HUES6 (cell line): ENCODE measurements around the gene PPP2R3A.

Experiments
- H3K27ac ChIP-seq: 2 replicates; pipeline ENCODE4 v1.7.0; 2013; ENCODE audit warnings: low read depth, mild to moderate bottlenecking, low read length, inconsistent platforms
- H3K27me3 ChIP-seq: 2 replicates; pipeline ENCODE4 v1.6.1; 2013; ENCODE audit warnings: low read length; ENCODE audit not compliant: control insufficient read depth, insufficient read depth
- H3K36me3 ChIP-seq: 2 replicates; pipeline ENCODE4 v1.6.1; 2013; ENCODE audit warnings: low read length; ENCODE audit not compliant: control insufficient read depth, insufficient read depth
- H3K4me1 ChIP-seq: 2 replicates; pipeline ENCODE4 v1.6.1; 2013; ENCODE audit warnings: low read length; ENCODE audit not compliant: control insufficient read depth, insufficient read depth
- H3K4me3 ChIP-seq: 2 replicates; pipeline ENCODE4 v1.5.1; 2013; ENCODE audit warnings: low read depth, low read length
- H3K9ac ChIP-seq: one replicate; pipeline ENCODE4 v1.6.1; 2013; ENCODE audit warnings: mild to moderate bottlenecking, low read length
- H3K9me3 ChIP-seq: 2 replicates; pipeline ENCODE4 v1.6.1; 2013; ENCODE audit warnings: low read depth, low read length; ENCODE audit not compliant: control insufficient read depth, insufficient read depth

PPP2R3A gene

DNA sequence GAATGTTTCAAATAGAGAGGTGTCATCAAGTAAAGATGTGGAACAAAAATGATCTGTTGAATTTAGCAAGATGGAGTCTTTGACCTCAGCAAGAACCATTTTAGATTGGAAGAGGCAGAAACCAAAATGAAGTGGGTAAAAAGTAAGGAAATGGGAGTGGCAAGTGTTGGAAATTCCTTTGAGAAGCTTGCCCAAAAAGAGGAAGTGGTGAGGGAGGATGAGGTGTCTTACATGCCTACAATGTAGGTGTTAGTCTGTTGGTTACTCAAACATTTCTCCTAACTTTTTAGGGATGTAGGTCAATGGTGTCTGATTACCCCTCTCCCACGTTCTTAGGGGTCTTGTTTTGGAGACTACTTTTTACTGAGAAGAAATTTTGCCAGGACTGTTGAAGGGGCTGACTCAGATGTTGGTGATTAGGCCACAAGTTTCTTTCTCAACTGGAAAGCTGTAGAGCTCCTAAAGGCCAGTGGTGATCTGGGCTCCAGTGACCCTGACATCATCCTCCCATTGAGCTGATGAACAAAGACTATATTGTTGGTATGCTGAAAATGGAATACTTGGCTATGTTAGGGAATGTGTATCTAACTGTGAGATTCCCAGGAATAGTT, 5.1 kb downstream of the PPP2R3A start:
- no peak overlapping the region for H3K4me3 ChIP-seq
- no peak overlapping the region for H3K27ac ChIP-seq
- H3K36me3 ChIP-seq, result no peaks in the 10 kb centered on the region
- no peaks in the 10 kb centered on the region for H3K27me3 ChIP-seq
- no peak overlapping the region for H3K9ac ChIP-seq
- no peaks in the 10 kb centered on the region for H3K9me3 ChIP-seq
- H3K4me1 ChIP-seq, result peaks cover 44% of the 10 kb centered on the region

DNA sequence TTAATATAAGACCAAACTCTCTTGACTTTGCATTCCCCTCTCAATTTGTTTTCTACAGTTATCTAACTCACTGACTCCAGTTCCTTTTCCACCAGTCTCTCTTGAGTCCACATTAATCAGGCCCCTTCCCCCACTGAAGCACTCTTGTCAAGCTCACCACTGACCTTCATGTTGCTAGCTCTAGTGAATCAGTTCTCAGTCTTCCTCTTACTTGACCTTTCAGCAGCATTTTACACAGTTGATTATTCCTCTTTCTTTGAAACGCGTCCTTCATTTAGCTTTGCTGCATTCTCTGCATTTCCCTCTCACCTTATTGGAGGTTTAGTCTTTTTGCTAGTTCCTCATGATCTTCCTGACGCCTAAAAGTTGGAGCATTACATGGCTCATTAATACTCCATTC, 8.3 kb downstream of the PPP2R3A start:
- Histone ChIP-seq H3K27ac (no peak overlapping the region), H3K27me3 (no peaks in the 10 kb centered on the region), H3K36me3 (no peaks in the 10 kb centered on the region), H3K9ac (no peak overlapping the region), H3K4me3 (no peak overlapping the region), H3K9me3 (no peaks in the 10 kb centered on the region), H3K4me1 (peaks cover 29% of the 10 kb centered on the region)

DNA sequence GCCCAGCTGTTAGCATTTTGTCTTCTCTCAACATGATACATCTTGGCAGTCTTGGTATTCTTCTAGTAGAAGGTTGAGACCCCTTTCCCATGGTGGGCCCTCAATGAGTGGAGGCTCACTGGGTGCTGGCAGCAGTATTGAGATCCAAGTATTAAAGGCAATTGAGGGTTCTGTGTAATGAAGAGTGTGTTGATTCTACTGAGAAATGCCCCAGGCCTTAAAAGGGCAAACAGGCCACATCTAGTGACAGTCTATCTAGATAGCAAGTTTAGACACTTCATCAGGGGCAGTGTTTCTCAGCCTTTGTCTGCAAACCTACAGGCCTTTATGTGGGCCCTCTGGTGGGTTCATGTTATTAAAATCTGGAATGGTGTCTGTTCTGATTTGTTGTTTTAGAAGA, 9.5 kb downstream of the PPP2R3A start:
- peaks cover 29% of the 10 kb centered on the region for H3K4me1 ChIP-seq
- no peaks in the 10 kb centered on the region for H3K36me3 ChIP-seq
- H3K9ac ChIP-seq, result no peak overlapping the region
- no peak overlapping the region for H3K4me3 ChIP-seq
- H3K27ac ChIP-seq, result no peak overlapping the region
- no peaks in the 10 kb centered on the region for H3K9me3 ChIP-seq
- no peaks in the 10 kb centered on the region for H3K27me3 ChIP-seq

DNA sequence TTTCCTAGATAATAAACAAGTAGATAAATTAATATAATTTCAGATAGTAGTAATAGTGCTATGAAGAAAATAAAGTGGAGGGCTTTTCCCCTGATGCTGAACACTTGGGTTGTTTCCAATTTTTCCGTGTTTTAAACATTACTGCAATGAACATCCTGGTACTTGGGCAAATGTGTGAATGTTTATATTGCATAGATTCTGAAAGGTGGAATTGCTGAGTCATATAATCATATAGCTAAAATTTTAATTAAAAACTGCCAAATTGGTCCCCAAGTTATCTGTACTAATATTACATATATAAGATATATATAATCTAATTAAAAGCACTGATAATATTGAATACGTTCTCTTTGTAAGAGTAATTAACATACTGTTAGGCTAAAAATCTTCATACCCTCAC, 10.0 kb downstream of the PPP2R3A start:
- Histone ChIP-seq H3K36me3 (no peaks in the 10 kb centered on the region), H3K9ac (no peak overlapping the region), H3K9me3 (no peaks in the 10 kb centered on the region), H3K4me1 (peaks cover 27% of the 10 kb centered on the region), H3K27me3 (no peaks in the 10 kb centered on the region), H3K4me3 (no peak overlapping the region), H3K27ac (no peak overlapping the region)

DNA sequence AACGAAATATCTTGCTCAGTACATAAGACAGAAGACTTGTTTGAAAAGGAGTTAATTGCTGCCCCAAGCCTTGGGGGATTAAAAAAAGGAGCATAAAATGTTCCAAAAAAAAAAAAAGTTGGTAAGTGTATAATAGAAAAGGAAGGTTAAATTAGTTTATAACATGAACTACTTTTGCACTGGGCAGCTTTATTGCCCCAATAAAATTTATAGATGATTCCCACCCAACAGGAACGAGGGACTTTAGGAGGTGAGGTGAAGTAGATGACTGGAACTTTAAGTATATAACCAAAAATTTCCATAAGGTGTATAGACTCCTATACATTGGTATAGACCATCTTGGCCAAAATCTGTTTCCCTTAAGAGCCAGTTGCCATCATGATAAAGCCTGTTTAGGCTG, 14.8 kb downstream of the PPP2R3A start:
- Histone ChIP-seq H3K4me1 (no peaks in the 10 kb centered on the region), H3K9me3 (no peaks in the 10 kb centered on the region), H3K36me3 (no peaks in the 10 kb centered on the region), H3K4me3 (no peak overlapping the region), H3K27ac (no peak overlapping the region), H3K9ac (no peak overlapping the region), H3K27me3 (no peaks in the 10 kb centered on the region)

DNA sequence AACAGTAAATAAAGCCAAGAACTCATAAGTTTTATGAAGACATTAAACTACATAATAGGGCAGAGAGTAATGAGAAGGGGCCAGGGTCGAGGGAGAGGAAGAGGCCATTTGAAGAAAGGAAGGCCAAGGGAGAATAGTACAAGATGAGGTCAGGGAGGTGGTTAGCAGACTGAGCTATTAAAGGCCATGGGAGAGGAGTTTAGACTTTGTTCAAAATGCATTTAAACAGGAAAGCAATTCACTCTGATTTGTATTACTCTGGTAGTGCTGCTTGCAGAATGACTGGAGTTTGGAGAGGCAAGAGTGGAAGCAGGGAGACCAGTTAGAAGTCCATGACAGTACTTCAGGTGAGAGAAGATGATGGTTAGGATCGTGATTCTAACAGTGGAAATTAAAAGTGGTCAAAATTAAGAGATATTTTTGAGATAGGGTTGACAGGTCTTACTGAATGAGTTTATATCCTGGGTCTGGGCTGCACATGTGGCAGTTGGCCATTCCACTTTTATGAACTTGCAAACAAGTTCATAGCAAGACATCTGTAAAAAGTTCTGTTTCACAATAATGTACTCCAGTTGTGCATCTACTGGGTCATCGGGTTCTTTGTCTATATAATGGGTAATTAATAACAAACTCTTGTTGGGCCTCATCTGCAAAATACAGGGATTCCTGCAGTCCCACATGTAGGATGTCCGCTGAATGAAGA, 16.3 kb downstream of the PPP2R3A start:
- Histone ChIP-seq H3K27me3 (no peaks in the 10 kb centered on the region), H3K4me1 (no peaks in the 10 kb centered on the region), H3K9me3 (no peaks in the 10 kb centered on the region), H3K4me3 (no peak overlapping the region), H3K9ac (no peak overlapping the region), H3K27ac (no peak overlapping the region), H3K36me3 (no peaks in the 10 kb centered on the region)

DNA sequence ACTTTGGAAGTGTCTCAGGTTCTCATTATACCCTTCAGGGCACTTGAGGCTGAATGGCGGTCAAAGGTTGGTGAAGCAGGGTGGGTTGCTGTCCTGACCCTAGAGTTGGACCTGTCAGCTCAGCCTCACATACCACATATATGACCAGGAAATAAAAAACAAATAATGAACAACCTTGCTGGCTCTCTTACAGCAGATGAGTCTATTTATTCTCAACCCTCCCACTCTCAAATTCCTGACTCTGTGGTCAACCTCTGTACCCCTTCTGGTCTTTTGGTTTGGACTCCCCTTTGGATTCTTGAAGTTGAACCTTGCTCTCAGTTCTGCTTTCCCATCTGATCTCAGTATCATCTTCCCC, 16.9 kb downstream of the PPP2R3A start:
- H3K9ac ChIP-seq, result no peak overlapping the region
- H3K4me3 ChIP-seq, result no peak overlapping the region
- no peak overlapping the region for H3K27ac ChIP-seq

DNA sequence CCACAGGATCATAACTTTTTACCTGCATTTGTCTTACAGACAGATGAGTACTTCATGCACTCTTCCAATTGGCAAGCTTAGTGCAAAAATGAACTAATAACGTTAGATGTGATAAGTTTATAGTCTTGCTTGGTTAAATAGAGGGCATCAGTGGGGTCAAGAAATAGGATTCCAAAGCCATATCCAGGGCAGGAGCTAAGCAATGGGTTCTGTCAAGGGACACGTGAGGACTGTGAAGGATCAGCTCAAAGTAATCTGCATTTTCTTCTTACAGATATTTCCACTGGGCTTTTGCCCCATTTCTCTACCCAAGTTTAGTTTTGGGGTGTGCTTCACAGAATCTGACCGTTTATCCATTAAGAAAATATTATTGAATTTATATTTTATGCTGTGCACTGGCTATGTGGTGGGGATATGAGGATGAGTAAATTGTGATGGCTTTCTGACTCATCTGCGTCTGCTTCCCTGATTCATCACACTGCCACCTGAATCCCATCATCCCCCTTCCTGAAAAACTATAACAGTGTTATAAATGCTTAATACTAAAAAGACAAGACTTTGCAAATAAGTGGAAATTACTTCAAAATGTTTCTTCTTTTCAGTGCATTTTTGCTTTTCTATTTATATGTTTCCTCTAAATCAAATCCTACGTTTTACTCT, 17.5 kb downstream of the PPP2R3A start:
- H3K36me3 ChIP-seq, result no peaks in the 10 kb centered on the region
- H3K27me3 ChIP-seq, result no peaks in the 10 kb centered on the region
- no peaks in the 10 kb centered on the region for H3K9me3 ChIP-seq
- no peak overlapping the region for H3K9ac ChIP-seq
- no peaks in the 10 kb centered on the region for H3K4me1 ChIP-seq
- no peak overlapping the region for H3K27ac ChIP-seq
- H3K4me3 ChIP-seq, result no peak overlapping the region

More for the DNA sequence above, 16.9 kb downstream of the PPP2R3A start:
- Histone ChIP-seq H3K27me3 (no peaks in the 10 kb centered on the region), H3K36me3 (no peaks in the 10 kb centered on the region), H3K4me1 (no peaks in the 10 kb centered on the region), H3K9me3 (no peaks in the 10 kb centered on the region)

DNA sequence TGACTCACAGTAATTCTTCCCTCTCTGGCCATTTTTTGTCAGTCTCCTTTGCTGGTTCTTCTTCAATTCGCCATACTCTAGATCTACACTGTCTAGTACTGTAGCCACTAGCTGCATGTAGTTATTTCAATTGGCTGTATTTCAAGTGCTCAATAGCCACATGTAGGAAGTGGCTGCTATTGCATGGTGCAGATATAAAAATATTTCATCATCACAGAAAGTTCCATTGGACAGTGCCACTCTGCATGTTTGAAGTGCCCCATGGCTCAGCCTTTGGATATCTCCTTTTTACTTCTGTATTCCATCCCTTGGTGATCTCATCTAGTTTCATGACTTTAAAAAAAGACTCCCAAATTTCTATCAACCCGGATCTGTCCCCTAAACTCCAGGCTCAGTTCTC, 22.1 kb downstream of the PPP2R3A start:
- no peak overlapping the region for H3K4me3 ChIP-seq
- no peaks in the 10 kb centered on the region for H3K4me1 ChIP-seq
- H3K27ac ChIP-seq, result no peak overlapping the region
- H3K36me3 ChIP-seq, result no peaks in the 10 kb centered on the region
- H3K9me3 ChIP-seq, result no peaks in the 10 kb centered on the region
- H3K27me3 ChIP-seq, result no peaks in the 10 kb centered on the region
- H3K9ac ChIP-seq, result no peak overlapping the region

DNA sequence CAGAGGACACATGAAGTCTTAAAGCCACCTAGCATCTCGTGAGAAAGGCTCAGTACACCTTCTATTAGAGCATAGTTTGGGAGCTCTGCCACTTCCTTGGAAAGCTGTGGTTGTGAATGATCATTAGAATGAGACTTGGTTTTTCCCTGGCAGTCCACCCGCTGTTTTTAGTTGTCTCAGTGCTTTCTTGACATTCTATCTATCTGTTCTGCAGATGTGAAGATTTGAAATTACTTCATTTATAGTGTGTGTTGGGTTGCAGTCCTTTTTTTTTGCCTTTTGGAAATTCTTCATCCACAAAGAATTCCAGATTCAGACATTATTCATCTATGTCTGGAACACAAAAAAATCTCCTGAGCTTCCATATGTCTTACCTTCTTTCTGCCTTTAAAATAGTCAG, 23.7 kb downstream of the PPP2R3A start:
- H3K9me3 ChIP-seq, result no peaks in the 10 kb centered on the region
- H3K27ac ChIP-seq, result no peak overlapping the region
- no peaks in the 10 kb centered on the region for H3K27me3 ChIP-seq
- no peak overlapping the region for H3K9ac ChIP-seq
- no peaks in the 10 kb centered on the region for H3K36me3 ChIP-seq
- H3K4me3 ChIP-seq, result no peak overlapping the region
- H3K4me1 ChIP-seq, result no peaks in the 10 kb centered on the region

DNA sequence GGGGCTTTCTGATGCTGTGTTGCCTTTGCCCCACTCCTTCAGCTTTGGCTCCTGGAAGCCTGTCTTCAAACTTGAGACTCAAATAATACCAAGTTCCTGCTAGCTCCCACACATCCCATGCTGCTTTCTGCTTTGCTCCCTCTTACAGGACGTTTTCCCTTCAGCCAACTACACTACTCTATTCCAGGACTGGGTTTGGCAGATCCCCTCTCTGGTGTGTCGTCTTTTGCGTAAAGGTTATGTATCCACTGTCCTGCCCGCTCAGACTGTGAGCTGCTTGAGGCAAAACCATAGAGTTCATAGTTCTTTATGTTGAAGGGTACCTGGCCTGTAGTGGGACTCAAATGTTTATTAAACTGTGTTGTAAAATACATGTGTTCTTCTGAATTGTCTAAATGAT, 25.4 kb downstream of the PPP2R3A start:
- Histone ChIP-seq H3K9me3 (no peaks in the 10 kb centered on the region), H3K9ac (no peak overlapping the region), H3K4me1 (peaks cover 4% of the 10 kb centered on the region), H3K27me3 (no peaks in the 10 kb centered on the region), H3K36me3 (no peaks in the 10 kb centered on the region), H3K4me3 (no peak overlapping the region), H3K27ac (no peak overlapping the region)
